ENCODE measurements around the gene KCNN4.
A peak's percentile ranks its signal among the peaks of the same experiment; 100 is the strongest.

Gene KCNN4

GRCh38 chr19:43751466-43752220 is 29.1 kb downstream of the KCNN4 start:
- Mint-ChIP-seq H3K4me3 (peak overlapping the region; percentile 98), H3K36me3 (peaks cover 82% of the 10 kb centered on the region), H3K9me3 (no peaks in the 10 kb centered on the region), H3K4me1 (peaks cover 82% of the 10 kb centered on the region), H3K27ac (peak overlapping the region; percentile 99)
- DNase-seq (ENCODE audit: low spot score in 2 of 2) (no peak), ATAC-seq (no peak)

DNA sequence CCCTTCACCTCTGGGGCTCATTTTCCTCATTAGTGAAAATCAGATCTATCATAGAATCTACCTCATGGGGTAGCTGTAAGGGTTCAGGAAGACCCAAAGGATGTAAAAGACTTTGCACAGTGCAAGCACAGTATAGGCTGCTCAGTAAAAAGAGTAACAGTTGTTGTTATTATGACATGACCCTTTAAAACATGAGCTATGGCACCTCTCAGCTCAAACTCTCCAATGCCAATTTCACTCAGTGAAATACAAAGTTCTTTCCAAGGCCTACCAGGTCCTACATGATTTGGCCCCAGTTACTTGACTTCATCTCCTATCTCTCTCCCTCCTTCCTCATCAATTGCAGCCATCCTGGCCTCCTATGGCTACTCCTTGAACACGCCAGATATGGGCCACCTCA is 30.9 kb downstream of the KCNN4 start:
- peaks cover 77% of the 10 kb centered on the region for H3K4me1 Mint-ChIP-seq
- ATAC-seq: no peak
- H3K27ac Mint-ChIP-seq: peak overlapping the region; percentile 74
- DNase-seq (ENCODE audit: low spot score in 2 of 2): no peak
- H3K4me3 Mint-ChIP-seq: no peak overlapping the region
- peaks cover 82% of the 10 kb centered on the region for H3K36me3 Mint-ChIP-seq
- H3K9me3 Mint-ChIP-seq: no peaks in the 10 kb centered on the region

DNA sequence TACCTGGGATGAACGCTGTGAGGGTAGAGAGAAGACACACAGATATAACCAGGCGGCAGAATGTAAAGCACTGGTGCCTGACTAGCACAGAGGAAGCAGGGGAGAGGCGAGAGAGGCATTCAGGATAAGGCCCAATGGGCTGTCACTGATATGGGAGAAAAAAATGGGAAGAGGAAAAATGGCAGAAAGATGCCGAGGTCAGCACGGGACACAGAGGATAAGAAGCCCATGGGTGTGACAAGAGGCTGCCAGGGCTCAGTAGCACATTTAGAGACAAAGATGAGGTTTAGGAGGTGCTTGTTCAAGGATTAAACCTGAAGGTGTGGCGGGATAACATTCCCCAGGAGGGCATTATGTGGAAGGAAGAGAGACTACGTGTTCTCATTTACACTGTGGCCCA is 31.6 kb downstream of the KCNN4 start:
- peak overlapping the region; percentile 74 for H3K27ac Mint-ChIP-seq
- no peaks in the 10 kb centered on the region for H3K9me3 Mint-ChIP-seq
- peaks cover 82% of the 10 kb centered on the region for H3K36me3 Mint-ChIP-seq
- peaks cover 73% of the 10 kb centered on the region for H3K4me1 Mint-ChIP-seq
- ATAC-seq (no peak), DNase-seq (ENCODE audit: low spot score in 2 of 2) (no peak)
- H3K4me3 Mint-ChIP-seq: no peak overlapping the region

- peak overlapping the region; percentile 53 for H3K4me3 Mint-ChIP-seq
- ATAC-seq: no peak
- peaks cover 86% of the 10 kb centered on the region for H3K36me3 Mint-ChIP-seq
- peaks cover 69% of the 10 kb centered on the region for H3K4me1 Mint-ChIP-seq
- H3K9me3 Mint-ChIP-seq: no peaks in the 10 kb centered on the region
- H3K27ac Mint-ChIP-seq: peak overlapping the region; percentile 74
- no peak for DNase-seq (ENCODE audit: low spot score in 2 of 2)
Observed at GRCh38 chr19:43748685-43749084, 32.1 kb downstream of the KCNN4 start.

DNA sequence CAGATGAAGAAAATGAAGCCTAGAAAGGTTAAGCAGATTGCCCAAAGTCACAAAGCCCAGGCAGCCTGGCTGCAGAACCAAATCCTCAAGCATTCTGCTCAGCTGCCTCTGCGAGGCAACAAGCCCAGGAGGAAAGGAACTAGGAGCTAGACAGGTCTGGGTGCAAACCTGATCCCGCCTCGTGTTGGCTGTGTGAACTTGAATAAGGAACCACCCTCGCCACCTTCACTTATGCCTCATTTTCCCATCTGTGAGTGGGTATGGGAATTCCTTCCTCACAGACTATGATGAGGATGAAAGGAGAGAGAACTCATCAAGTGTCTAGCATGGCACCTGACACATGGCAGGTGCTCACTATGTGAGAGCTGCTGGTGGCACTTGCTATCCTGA is 32.6 kb downstream of the KCNN4 start:
- no peak for DNase-seq (ENCODE audit: low spot score in 2 of 2)
- Mint-ChIP-seq H3K9me3 (no peaks in the 10 kb centered on the region), H3K4me1 (peaks cover 68% of the 10 kb centered on the region), H3K36me3 (peaks cover 90% of the 10 kb centered on the region), H3K4me3 (peak overlapping the region; percentile 53), H3K27ac (peak overlapping the region; percentile 74)
- ATAC-seq: no peak

GRCh38 chr19:43747557-43748204 is 33.1 kb downstream of the KCNN4 start:
- DNase-seq (ENCODE audit: low spot score in 2 of 2): no peak
- Mint-ChIP-seq H3K27ac (peak overlapping the region; percentile 74), H3K36me3 (peaks cover 96% of the 10 kb centered on the region), H3K4me3 (peak overlapping the region; percentile 53), H3K9me3 (no peaks in the 10 kb centered on the region), H3K4me1 (peaks cover 63% of the 10 kb centered on the region)
- peak; percentile 36 for ATAC-seq

GRCh38 chr19:43743059-43743458 is 37.7 kb downstream of the KCNN4 start:
- H3K4me1 Mint-ChIP-seq: peaks cover 30% of the 10 kb centered on the region
- no peak for DNase-seq (ENCODE audit: low spot score in 2 of 2)
- peak overlapping the region; percentile 64 for H3K27ac Mint-ChIP-seq
- H3K4me3 Mint-ChIP-seq: no peak overlapping the region
- peaks cover 100% of the 10 kb centered on the region for H3K36me3 Mint-ChIP-seq
- ATAC-seq: no peak
- no peaks in the 10 kb centered on the region for H3K9me3 Mint-ChIP-seq

- no peak for DNase-seq (ENCODE audit: low spot score in 2 of 2)
- Mint-ChIP-seq H3K9me3 (no peaks in the 10 kb centered on the region), H3K27ac (peak overlapping the region; percentile 15), H3K4me1 (peaks cover 22% of the 10 kb centered on the region), H3K4me3 (no peak overlapping the region), H3K36me3 (peaks cover 100% of the 10 kb centered on the region)
- ATAC-seq: no peak
Observed at GRCh38 chr19:43741075-43741825, 39.5 kb downstream of the KCNN4 start.

DNA sequence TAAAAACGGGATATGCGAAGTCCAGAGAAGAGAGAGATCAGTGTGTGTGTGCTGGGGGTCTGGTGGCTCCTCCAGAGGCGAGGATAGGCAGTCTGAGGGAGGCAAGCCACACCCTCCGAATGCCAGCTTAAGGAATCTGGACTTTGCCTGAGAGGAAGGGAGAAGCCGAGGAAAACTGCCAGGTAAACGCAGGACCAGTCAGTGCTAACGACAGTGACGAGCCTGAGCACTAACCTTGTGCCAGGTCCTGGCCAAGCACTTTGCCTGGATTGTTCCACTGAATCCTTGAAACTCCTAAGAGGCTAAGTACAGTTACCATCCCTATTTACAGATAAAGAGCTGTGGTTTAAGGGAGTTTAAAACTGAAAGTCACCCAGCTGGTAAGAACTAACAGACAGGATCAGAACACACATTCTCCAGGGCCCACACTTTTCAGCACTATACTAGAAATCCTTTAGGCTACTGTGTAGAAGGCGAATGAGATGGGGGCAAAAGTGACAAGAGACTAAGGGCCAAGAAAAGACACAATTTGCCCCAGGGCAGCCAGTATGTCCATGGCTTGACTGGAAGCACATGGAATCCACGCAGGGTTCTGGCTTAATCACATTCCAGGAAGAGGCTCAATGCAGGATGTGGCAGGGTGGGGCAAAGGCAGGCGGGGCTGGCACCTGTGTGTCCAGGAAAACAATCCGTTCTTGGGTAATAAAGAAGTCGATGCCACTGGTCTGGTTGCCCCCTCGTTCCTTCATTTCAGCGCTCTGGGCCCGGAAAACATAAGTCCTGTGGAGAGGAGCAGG is 41.1 kb downstream of the KCNN4 start:
- ATAC-seq (no peak), DNase-seq (ENCODE audit: low spot score in 2 of 2) (no peak)
- peaks cover 15% of the 10 kb centered on the region for H3K4me1 Mint-ChIP-seq
- no peak overlapping the region for H3K4me3 Mint-ChIP-seq
- H3K9me3 Mint-ChIP-seq: no peaks in the 10 kb centered on the region
- peaks cover 99% of the 10 kb centered on the region for H3K36me3 Mint-ChIP-seq
- H3K27ac Mint-ChIP-seq: peak overlapping the region; percentile 89

DNA sequence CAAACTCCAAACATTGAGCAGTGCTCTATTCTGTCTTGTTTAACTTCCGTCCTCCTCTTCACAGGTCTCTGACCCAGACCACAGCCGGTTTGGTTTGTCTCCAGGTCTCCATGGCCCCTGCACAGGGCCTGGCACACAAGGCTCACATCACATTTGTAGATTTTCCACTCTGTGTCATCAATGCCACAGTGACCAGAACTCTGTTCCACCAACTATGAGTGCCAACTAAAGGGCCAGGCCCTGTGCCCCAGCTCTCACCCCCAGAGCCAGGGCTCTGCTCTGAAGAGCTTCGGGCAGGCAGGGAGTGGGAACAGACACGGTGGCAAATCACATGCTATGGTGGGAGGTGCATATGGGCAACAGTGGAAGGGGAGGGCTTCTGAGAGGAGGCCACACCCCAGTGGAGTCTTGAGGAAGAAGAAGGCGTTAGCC is 42.0 kb downstream of the KCNN4 start:
- Mint-ChIP-seq H3K36me3 (peaks cover 99% of the 10 kb centered on the region), H3K4me1 (peaks cover 15% of the 10 kb centered on the region), H3K27ac (peak overlapping the region; percentile 89), H3K4me3 (no peak overlapping the region), H3K9me3 (no peaks in the 10 kb centered on the region)
- no peak for DNase-seq (ENCODE audit: low spot score in 2 of 2)
- peak; percentile 46 for ATAC-seq

- Mint-ChIP-seq H3K4me1 (peaks cover 15% of the 10 kb centered on the region), H3K9me3 (no peaks in the 10 kb centered on the region), H3K27ac (peak overlapping the region; percentile 55), H3K36me3 (peaks cover 97% of the 10 kb centered on the region), H3K4me3 (no peak overlapping the region)
- ATAC-seq (no peak), DNase-seq (ENCODE audit: low spot score in 2 of 2) (no peak)
Observed at GRCh38 chr19:43735957-43736356, 44.8 kb downstream of the KCNN4 start.

- no peaks in the 10 kb centered on the region for H3K9me3 Mint-ChIP-seq
- peaks cover 15% of the 10 kb centered on the region for H3K4me1 Mint-ChIP-seq
- H3K36me3 Mint-ChIP-seq: peaks cover 97% of the 10 kb centered on the region
- DNase-seq (ENCODE audit: low spot score in 2 of 2): no peak
- no peak for ATAC-seq
- H3K4me3 Mint-ChIP-seq: no peak overlapping the region
- no peak overlapping the region for H3K27ac Mint-ChIP-seq
Observed at GRCh38 chr19:43735013-43735412, 45.8 kb downstream of the KCNN4 start.

- H3K36me3 Mint-ChIP-seq: peaks cover 80% of the 10 kb centered on the region
- no peak for ATAC-seq
- peaks cover 7% of the 10 kb centered on the region for H3K4me1 Mint-ChIP-seq
- no peak overlapping the region for H3K4me3 Mint-ChIP-seq
- H3K9me3 Mint-ChIP-seq: no peaks in the 10 kb centered on the region
- DNase-seq (ENCODE audit: low spot score in 2 of 2): no peak
- peak overlapping the region; percentile 35 for H3K27ac Mint-ChIP-seq
Observed at GRCh38 chr19:43731846-43732245, 48.9 kb downstream of the KCNN4 start.

DNA sequence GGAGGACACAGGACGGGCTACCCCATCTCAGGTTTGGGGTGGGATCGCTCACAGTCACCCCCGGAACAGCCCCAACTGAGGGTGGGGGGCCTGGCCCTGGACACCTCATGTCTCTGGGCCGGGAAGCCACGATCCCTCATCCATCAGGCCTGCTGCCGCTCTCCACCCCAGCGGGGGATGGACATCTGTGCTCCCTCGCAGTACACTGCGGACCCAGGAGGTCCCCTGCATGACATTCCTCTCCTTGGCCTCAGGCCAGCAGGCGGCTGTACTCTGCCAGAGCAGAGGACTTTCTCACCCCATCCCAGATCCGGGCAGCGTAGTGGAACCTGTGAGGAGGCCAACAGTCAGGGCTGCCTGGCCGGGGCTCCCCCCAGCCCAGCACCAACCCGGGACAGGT is 49.4 kb downstream of the KCNN4 start:
- Mint-ChIP-seq H3K27ac (peak overlapping the region; percentile 35), H3K4me1 (peaks cover 2% of the 10 kb centered on the region), H3K9me3 (no peaks in the 10 kb centered on the region), H3K36me3 (peaks cover 75% of the 10 kb centered on the region), H3K4me3 (no peak overlapping the region)
- ATAC-seq: no peak
- DNase-seq (ENCODE audit: low spot score in 2 of 2): no peak

GRCh38 chr19:43729919-43730318 is 50.9 kb downstream of the KCNN4 start:
- Mint-ChIP-seq H3K9me3 (no peaks in the 10 kb centered on the region), H3K36me3 (peaks cover 61% of the 10 kb centered on the region), H3K27ac (peak overlapping the region; percentile 64), H3K4me3 (no peak overlapping the region), H3K4me1 (no peaks in the 10 kb centered on the region)
- ATAC-seq: no peak
- DNase-seq (ENCODE audit: low spot score in 2 of 2): no peak

Data from stimulated activated effector memory CD8-positive, alpha-beta T cell treated with anti-CD3 and anti-CD28 coated beads, Interleukin-12 subunit alpha, Interleukin-12 subunit beta, amount 100 ng/mL, for 72 hours (primary cell).